Left cardiac atrium (tissue), 4 donors: ENCODE results near the gene ATP13A3. TPM values are rescaled to one million over a fixed set of nuclear protein-coding genes. Genes with fewer than 3 reads are reported as not detected.

Experiments
- ATAC-seq, 2 donors: fragments of 200-7000 bp; cut with Tn5 transposase; one replicate each; pipeline ENCODE4 v1.9.1; 2020; ENCODE audit warnings: mild to moderate bottlenecking in 2 of 2, moderate library complexity in 2 of 2
- DNase-seq: peaks from one replicate; pipeline ENCODE4 v3.0.0-alpha.2; 2020
- intact Hi-C, 2 donors: fragments of 100-400 bp; cut with DNase I; formaldehyde crosslinking; loops; one replicate each; pipeline versions ENCODE4 v1.14.1 to v1.15.1; 2022 to 2023
- total RNA-seq, 2 donors: library from RNA; stranded (reverse); fragmentation: NEBNext Ultra II Directional; extraction: Animal tissue kit (Norgen Biotek cat#: 25700); gene quantifications; one replicate each; pipeline ENCODE4 v1.2.1, GENCODE V29; 2021
- donor health status: DM: no; HTN: yes; CAD: no.
- donor health status: DM: no; HTN: yes; CAD: no; lungs with severe emphysema.
- donor health status: DM: yes; HTN: yes; CAD: no.
- donor health status: Dilated cardiomyopathy.

Gene ATP13A3
- total RNA-seq, 2 donors from 2014 or later: 86.7 to 182 TPM

- ATAC-seq (no peak), DNase-seq (no peak)
- intact Hi-C loops: no loop called here
Observed at GRCh38 chr3:194365526-194365925, 121.3 kb downstream of the ATP13A3 start.

DNA sequence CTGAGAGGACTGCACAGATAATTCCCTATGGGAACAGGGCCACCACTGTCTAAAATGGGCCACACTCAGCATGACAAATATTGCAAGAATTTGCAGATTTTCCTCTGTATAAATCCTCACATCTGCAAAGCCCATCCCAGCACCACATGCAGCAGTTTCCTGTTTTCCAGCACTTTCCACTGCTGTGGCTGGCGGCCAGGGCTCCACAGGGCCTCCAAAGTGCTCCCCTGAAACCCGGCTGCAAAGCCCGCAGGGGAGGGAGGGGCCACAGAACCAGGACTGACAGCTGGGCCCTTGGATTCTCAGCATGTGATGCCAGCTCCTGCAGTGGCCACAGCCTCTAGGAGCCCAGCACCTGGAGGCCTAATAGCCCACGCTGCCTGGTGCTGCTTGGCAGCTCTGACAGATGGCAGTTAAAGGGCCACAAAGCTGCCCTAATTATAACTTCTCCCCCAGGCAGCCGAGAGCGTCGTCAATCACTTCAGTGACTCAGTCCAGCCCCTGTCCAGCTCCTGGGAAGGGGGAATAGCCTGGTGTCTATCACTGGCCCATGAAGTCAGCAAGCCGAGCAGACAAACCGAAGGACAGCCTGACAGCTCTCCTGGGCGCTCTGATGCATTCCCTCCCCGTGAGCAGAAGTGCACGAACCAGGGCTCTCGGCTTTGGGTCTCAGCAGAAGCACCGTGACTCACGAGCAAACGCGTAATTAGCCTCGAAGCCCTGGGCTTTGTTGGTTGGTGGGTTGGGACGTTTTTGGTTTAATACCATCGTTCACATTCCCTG, 122.0 kb downstream of the ATP13A3 start:
- ATAC-seq: peak; percentile 5 to 48
- intact Hi-C loops: no loop called here
- peak; percentile 43 for DNase-seq

GRCh38 chr3:194364314-194364651, 122.5 kb downstream of the ATP13A3 start:
- no peak for ATAC-seq
- DNase-seq: no peak
- intact Hi-C loops: no loop called here

GRCh38 chr3:194360568-194360967, 126.2 kb downstream of the ATP13A3 start:
- DNase-seq: no peak
- ATAC-seq: no peak
- intact Hi-C loops: no loop called here

GRCh38 chr3:194357681-194358080, 129.1 kb downstream of the ATP13A3 start:
- ATAC-seq (no peak), DNase-seq (no peak)
- intact Hi-C loops: no loop called here

- DNase-seq (no peak), ATAC-seq (no peak)
- intact Hi-C loops: no loop called here
Observed at GRCh38 chr3:194355379-194355778, 131.4 kb downstream of the ATP13A3 start.

DNA sequence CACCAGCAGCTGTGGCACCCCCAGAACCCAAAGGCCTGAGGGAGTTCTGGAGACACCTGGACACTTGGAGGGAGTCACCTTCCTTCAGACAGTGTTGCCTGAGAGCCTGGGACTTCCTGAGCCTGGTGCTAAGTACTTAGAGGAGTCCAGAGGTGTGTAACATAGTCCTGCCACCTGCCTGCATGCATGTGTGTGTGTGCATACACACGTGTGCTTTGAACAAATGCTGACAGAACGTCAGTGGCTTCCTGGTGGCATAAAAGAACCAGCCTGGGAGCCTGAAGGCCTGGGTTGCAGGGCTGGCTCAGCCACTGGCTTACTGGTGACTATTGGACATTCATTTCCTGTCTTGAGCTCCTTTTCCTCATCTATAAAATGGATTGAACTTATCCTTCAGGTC, 132.5 kb downstream of the ATP13A3 start:
- ATAC-seq: no peak
- DNase-seq: no peak
- intact Hi-C loops: no loop called here

Other genes starting within 250 kb of the ATP13A3 start
- gene CPN2, start 135.7 kb downstream of the ATP13A3 start, total RNA-seq: not detected
- gene LRRC15, start 117.3 kb downstream of the ATP13A3 start, total RNA-seq: under 1 TPM; 0.18 to 0.74 TPM
- under 1 TPM; 0.06 to 0.21 TPM for gene GP5, start 87.7 kb downstream of the ATP13A3 start, total RNA-seq
- gene TMEM44, start 146.4 kb upstream of the ATP13A3 start, total RNA-seq: 10 to 100 TPM in 1 of 2 donors, 1 to 10 TPM in 1; 5.6 to 12.1 TPM
- gene LSG1, start 185.2 kb upstream of the ATP13A3 start, total RNA-seq: 10 to 100 TPM; 19.9 to 22.8 TPM
- 10 to 100 TPM; 10.4 to 15.4 TPM for gene FAM43A, start 198.9 kb upstream of the ATP13A3 start, total RNA-seq